B cell (primary cell): Measurements from ENCODE around the gene SUCLG2. TPM values are rescaled to one million over a fixed set of nuclear protein-coding genes. Genes with fewer than 3 reads are reported as not detected.

Source experiments
- ATAC-seq: fragments of 200-7000 bp; cut with Tn5 transposase; one replicate; pipeline ENCODE4 v1.10.0; 2021; ENCODE audit warnings: low read depth, mild to moderate bottlenecking, moderate number of reproducible peaks, moderate library complexity
- CTCF ChIA-PET: fragments of 350-600 bp; sonication (Branson Sonifier 250); formaldehyde crosslinking; loops from one replicate; lab custom pipeline; 2021; ENCODE audit warnings: antibody characterized with exemption, inconsistent platforms; lab: Charles Lee
- POLR2A ChIA-PET: fragments of 350-600 bp; sonication (Branson Sonifier 250); formaldehyde crosslinking; loops from one replicate; lab custom pipeline; 2021; ENCODE audit warnings: antibody characterized with exemption; lab: Charles Lee
- DNase-seq: peaks from one replicate; pipeline ENCODE4 v3.0.0; 2013
- H2AFZ ChIP-seq: 2 replicates; pipeline ENCODE4 v1.6.1; 2012; ENCODE audit warnings: mild to moderate bottlenecking, low read depth, low read length; ENCODE audit not compliant: insufficient read depth, poor library complexity, severe bottlenecking
- H3K27ac ChIP-seq, 2 donors: 1 replicate in 1 of 2; 2 replicates in 1 of 2; pipeline ENCODE4 v1.5.1; 2012 to 2013; ENCODE audit warnings: low read length in 2 of 2, mild to moderate bottlenecking in 2 of 2, moderate library complexity in 1 of 2
- H3K27me3 ChIP-seq, 4 experiments: fragments of 200-600 bp in 1 of 4; sonication (generic) in 1 of 4; replicated peaks in 1 of 4; 1 replicate in 2 of 4; 2 replicates in 2 of 4; pipeline versions ENCODE4 v1.6.1 to v1.7.0; 2013 to 2016; ENCODE audit warnings: low read length in 3 of 4, mild to moderate bottlenecking in 2 of 4, mixed read lengths in 1 of 4, moderate library complexity in 1 of 4; ENCODE audit not compliant: insufficient read depth in 4 of 4, control insufficient read depth in 3 of 4; ENCODE audit errors: control extremely low read depth in 1 of 4
- H3K36me3 ChIP-seq, 2 experiments: replicated peaks in 1 of 2; 1 replicate in 1 of 2; 2 replicates in 1 of 2; pipeline versions ENCODE4 v1.6.1 to v1.7.1; 2013; ENCODE audit warnings: low read length in 1 of 2; ENCODE audit not compliant: insufficient read depth in 2 of 2, control insufficient read depth in 1 of 2; ENCODE audit errors: control extremely low read depth in 1 of 2, extremely low read depth in 1 of 2
- H3K4me1 ChIP-seq, 2 donors: fragments of 200-600 bp in 1 of 2; sonication (generic) in 1 of 2; 1 replicate in 1 of 2; 2 replicates in 1 of 2; pipeline versions ENCODE4 v1.5.1 to v1.6.1; 2013 to 2017; ENCODE audit warnings: low read length in 2 of 2; ENCODE audit not compliant: control insufficient read depth in 2 of 2, insufficient read depth in 2 of 2
- H3K4me2 ChIP-seq: replicated peaks from 2 replicates; pipeline ENCODE3; 2012; ENCODE audit warnings: mild to moderate bottlenecking, low read depth, low read length; ENCODE audit not compliant: poor library complexity, severe bottlenecking
- H3K4me3 ChIP-seq, 5 experiments: fragments of 200-600 bp in 1 of 5; sonication (generic) in 1 of 5; 1 replicate in 3 of 5; 2 replicates in 2 of 5; pipeline versions ENCODE4 v1.5.1 to v1.7.0; 2011 to 2016; ENCODE audit warnings: low read length in 4 of 5, mild to moderate bottlenecking in 4 of 5, low read depth in 2 of 5, control low read depth in 1 of 5, moderate library complexity in 1 of 5; ENCODE audit not compliant: insufficient read depth in 1 of 5; ENCODE audit errors: control extremely low read depth in 1 of 5, extremely low read depth in 1 of 5
- H3K79me2 ChIP-seq: fragments of 200-600 bp; sonication (generic); one replicate; pipeline ENCODE4 v1.6.0; 2016; ENCODE audit warnings: low read length; ENCODE audit not compliant: control insufficient read depth, insufficient read depth
- H3K9ac ChIP-seq: fragments of 200-600 bp; sonication (generic); 2 replicates; pipeline ENCODE4 v1.6.1; 2017; ENCODE audit warnings: mild to moderate bottlenecking, low read length, moderate library complexity
- H3K9me3 ChIP-seq, 3 donors: one replicate each; pipeline versions ENCODE4 v1.6.1 to v1.7.1; 2013; ENCODE audit warnings: low read length in 2 of 3; ENCODE audit not compliant: control insufficient read depth in 2 of 3, insufficient read depth in 1 of 3; ENCODE audit errors: control extremely low read depth in 1 of 3
- H4K20me1 ChIP-seq: 2 replicates; pipeline ENCODE4 v1.6.0; 2012; ENCODE audit warnings: mild to moderate bottlenecking, low read length; ENCODE audit not compliant: insufficient read depth, control insufficient read depth, poor library complexity, severe bottlenecking
- H3K27ac Mint-ChIP-seq: one replicate; pipeline ENCODE4 v1.8.0; 2021; ENCODE audit warnings: mixed read lengths
- H3K27me3 Mint-ChIP-seq: one replicate; pipeline ENCODE4 v1.8.0; 2021; ENCODE audit warnings: mixed read lengths
- H3K4me1 Mint-ChIP-seq: one replicate; pipeline ENCODE4 v1.8.0; 2021; ENCODE audit warnings: mixed read lengths
- H3K4me3 Mint-ChIP-seq: one replicate; pipeline ENCODE4 v1.8.0; 2021; ENCODE audit warnings: mixed read lengths
- H3K9me3 Mint-ChIP-seq: one replicate; pipeline ENCODE4 v1.8.0; 2022; ENCODE audit warnings: mixed read lengths; ENCODE audit not compliant: insufficient read depth
- CTCF ChIP-seq: fragments of 200-600 bp; IDR thresholded peaks from one replicate; pipeline ENCODE4 v1.8.0; 2022; ENCODE audit warnings: antibody characterized with exemption, mild to moderate bottlenecking
- EZH2 ChIP-seq: IDR thresholded peaks from 2 replicates; pipeline ENCODE4 v1.6.1; 2012; ENCODE audit warnings: borderline replicate concordance, low read depth, mild to moderate bottlenecking, moderate library complexity, low read length; ENCODE audit not compliant: insufficient read depth, poor library complexity, severe bottlenecking
- WGBS: methylation state at CpG from one replicate; pipeline ENCODE4 v1.1.5; 2013; ENCODE audit warnings: missing lambda C conversion rate; ENCODE audit not compliant: insufficient coverage; 5-methylcytosine and 5-hydroxymethylcytosine counted together
- intact Hi-C: fragments of 100-400 bp; cut with micrococcal nuclease; formaldehyde crosslinking; loops from one replicate; pipeline ENCODE4 v1.10.0; 2022
- polyA plus RNA-seq: library from polyadenylated mRNA; depleted of rRNA; stranded (reverse); fragments of >200 nt; gene quantifications from 2 replicates; pipeline ENCODE4 v1.2.3, GENCODE V29; 2012
- total RNA-seq, 2 donors: library from RNA; stranded (reverse); fragments of 120-200 nt in 1 of 2; gene quantifications; 1 replicate in 1 of 2; 2 replicates in 1 of 2; pipeline versions ENCODE4 v1.2.3 to v1.2.4, GENCODE V29; 2013 to 2022

SUCLG2 gene
- total and polyA plus RNA-seq, 2 donors (not counting 1 experiment from before 2014, with no cell fraction given) = 9.1 to 35.8 TPM

GRCh38 chr3:67551361-67552016 is 102.9 kb downstream of the SUCLG2 start:
- 96% methylated on average over 5 of the region's 6 CpGs for WGBS
- Mint-ChIP-seq H3K4me1 (peaks cover 2% of the 10 kb centered on the region), H3K4me3 (no peak overlapping the region), H3K9me3 (no peaks in the 10 kb centered on the region), H3K27me3 (no peaks in the 10 kb centered on the region), H3K27ac (no peak overlapping the region)
- ChIA-PET CTCF (no interaction called here), POLR2A (no interaction called here)
- H3K9ac ChIP-seq = no peak overlapping the region
- peaks cover 12% of the 10 kb centered on the region for H4K20me1 ChIP-seq
- DNase-seq = no peak
- no peak overlapping the region for H2AFZ ChIP-seq
- TF ChIP-seq CTCF = no peak
- no peak for TF ChIP-seq EZH2
- no peak overlapping the region for H3K4me3 ChIP-seq
- peaks cover 7 to 12% of the 10 kb centered on the region in 2 experiments for H3K36me3 ChIP-seq
- peaks cover 26% of the 10 kb centered on the region for H3K79me2 ChIP-seq
- H3K4me1 ChIP-seq = no peaks in the 10 kb centered on the region
- intact Hi-C loops = no loop called here
- H3K27ac ChIP-seq = no peak overlapping the region
- no peaks in the 10 kb centered on the region for H3K27me3 ChIP-seq
- no peak overlapping the region for H3K4me2 ChIP-seq
- no peak for ATAC-seq
- H3K9me3 ChIP-seq = no peaks in the 10 kb centered on the region

GRCh38 chr3:67550541-67550940 is 103.9 kb downstream of the SUCLG2 start:
- intact Hi-C loops = no loop called here
- no peak overlapping the region for H3K9ac ChIP-seq
- ChIA-PET POLR2A (interaction anchor here (0.6 kb wide), 1 partner anchor 92 kb away, joined by 7 read pairs; no protein-coding TSS in a partner anchor), CTCF (interaction anchor here (0.7 kb wide), 1 partner anchor 66 kb away, joined by 3 read pairs; no protein-coding TSS in a partner anchor)
- H3K27ac Mint-ChIP-seq = no peak overlapping the region
- H2AFZ ChIP-seq = no peak overlapping the region
- no peak for DNase-seq
- no peak overlapping the region for H3K27ac ChIP-seq
- no peak overlapping the region for H3K4me3 ChIP-seq
- no peaks in the 10 kb centered on the region for H3K9me3 ChIP-seq
- H3K79me2 ChIP-seq = peaks cover 30% of the 10 kb centered on the region
- no peak overlapping the region for H3K4me3 Mint-ChIP-seq
- no CpG with 5 or more reads among the region's 7 CpGs for WGBS
- no peaks in the 10 kb centered on the region for H3K4me1 ChIP-seq
- no peak for ATAC-seq
- no peaks in the 10 kb centered on the region for H3K9me3 Mint-ChIP-seq
- H4K20me1 ChIP-seq = peaks cover 13% of the 10 kb centered on the region
- no peak overlapping the region for H3K4me2 ChIP-seq
- TF ChIP-seq EZH2 = no peak
- no peak for TF ChIP-seq CTCF
- H3K27me3 ChIP-seq = no peaks in the 10 kb centered on the region
- peaks cover 4 to 7% of the 10 kb centered on the region in 2 experiments for H3K36me3 ChIP-seq
- H3K4me1 Mint-ChIP-seq = peaks cover 6% of the 10 kb centered on the region
- no peaks in the 10 kb centered on the region for H3K27me3 Mint-ChIP-seq
